Mucosa of gallbladder (tissue), 1 donor: ENCODE measurements around the gene HMX1. TPM values are rescaled to one million over a fixed set of nuclear protein-coding genes. Genes with fewer than 3 reads are reported as not detected.

Experiments
- DNase-seq: peaks from one replicate; pipeline ENCODE4 v3.0.0-alpha.2; 2020; ENCODE audit warnings: low spot score
- total RNA-seq: library from RNA; stranded (reverse); gene quantifications from one replicate; pipeline ENCODE4 v1.2.1, GENCODE V29; 2021
- donor health status: DM: no; HTN: no; CAD: no.

Gene HMX1
- total RNA-seq, 1 donor from 2014 or later = not detected

- DNase-seq = no peak
Observed at GRCh38 chr4:8856835-8857621, 14.6 kb downstream of the HMX1 start.

GRCh38 chr4:8855818-8856245 is 15.8 kb downstream of the HMX1 start:
- no peak for DNase-seq

- DNase-seq = no peak
Observed at GRCh38 chr4:8854931-8855330, 16.7 kb downstream of the HMX1 start.

GRCh38 chr4:8854016-8854415 is 17.6 kb downstream of the HMX1 start:
- DNase-seq = no peak

GRCh38 chr4:8853249-8853648 is 18.4 kb downstream of the HMX1 start:
- DNase-seq = no peak

- DNase-seq = no peak
Observed at GRCh38 chr4:8852118-8852704, 19.4 kb downstream of the HMX1 start.

- no peak for DNase-seq
Observed at GRCh38 chr4:8851321-8852117, 20.1 kb downstream of the HMX1 start.

GRCh38 chr4:8850830-8851188 is 20.8 kb downstream of the HMX1 start:
- DNase-seq = no peak

GRCh38 chr4:8850074-8850829 is 21.4 kb downstream of the HMX1 start:
- DNase-seq = no peak

GRCh38 chr4:8849266-8850073 is 22.2 kb downstream of the HMX1 start:
- DNase-seq = no peak

- DNase-seq = no peak
Observed at GRCh38 chr4:8848507-8849265, 23.0 kb downstream of the HMX1 start.

- DNase-seq = no peak
Observed at GRCh38 chr4:8847764-8848163, 23.9 kb downstream of the HMX1 start.

GRCh38 chr4:8847331-8847730 is 24.3 kb downstream of the HMX1 start:
- DNase-seq = no peak

GRCh38 chr4:8846826-8847225 is 24.8 kb downstream of the HMX1 start:
- no peak for DNase-seq

- DNase-seq = no peak
Observed at GRCh38 chr4:8846046-8846720, 25.5 kb downstream of the HMX1 start.

GRCh38 chr4:8844976-8845690 is 26.5 kb downstream of the HMX1 start:
- no peak for DNase-seq

GRCh38 chr4:8843597-8843996 is 28.0 kb downstream of the HMX1 start:
- DNase-seq = no peak

GRCh38 chr4:8842614-8843013 is 29.0 kb downstream of the HMX1 start:
- no peak for DNase-seq

GRCh38 chr4:8841678-8842268 is 29.9 kb downstream of the HMX1 start:
- no peak for DNase-seq
